Measurements from ENCODE around the gene RASD2. TPM values are rescaled to one million over a fixed set of nuclear protein-coding genes. Genes with fewer than 3 reads are reported as not detected.

RASD2 gene
- total and polyA plus RNA-seq, 10 of the 15 experiments (the other 5 are each of a cell fraction or from before 2014, with no cell fraction given), result 0.03 TPM; not detected in 9

GRCh38 chr22:35576671-35577070 is 36.0 kb downstream of the RASD2 start (continued):
- TF ChIP-seq CUX1 (IDR thresholded peaks at IDR 0.05; ENCODE audit: insufficient replicate concordance, low read depth, low read length) (no peak), MTA2 (IDR thresholded peaks at IDR 0.05; ENCODE audit: low read depth) (no peak), SKIL (IDR thresholded peaks at IDR 0.05; ENCODE audit: low read depth, poor library complexity, severe bottlenecking) (no peak), RB1 (IDR thresholded peaks at IDR 0.05; ENCODE audit: borderline replicate concordance) (no peak), NFIC (IDR thresholded peaks at IDR 0.05; ENCODE audit: low read depth, low read length) (no peak), DPF2 (IDR thresholded peaks at IDR 0.05) (no peak), PRDM15 (CRISPR knock-in tag; IDR thresholded peaks at IDR 0.05) (no peak), LARP7 (IDR thresholded peaks at IDR 0.05) (no peak)

Data from GM12878 (cell line).